Cardiac fibroblast (primary cell): ENCODE data around the gene BANF2.

ENCODE experiments used
- DNase-seq, 2 donors: peaks; one replicate each; pipeline versions ENCODE4 v3.0.0 to v3.0.0-alpha.2; 2010; ENCODE audit warnings: low read depth in 2 of 2
- H3K4me3 ChIP-seq, 2 donors: replicated peaks in 1 of 2; 1 replicate in 1 of 2; 2 replicates in 1 of 2; pipeline ENCODE4 v1.5.1; 2011; ENCODE audit warnings: low read depth in 2 of 2, low read length in 2 of 2, mild to moderate bottlenecking in 2 of 2, moderate library complexity in 1 of 2
- TF ChIP-seq, protein P1 (sequence below): IDR thresholded peaks from one replicate; pipeline ENCODE4 v1.5.1; 2011; ENCODE audit warnings: low read depth, mild to moderate bottlenecking, low read length, inconsistent platforms

Gene BANF2

DNA sequence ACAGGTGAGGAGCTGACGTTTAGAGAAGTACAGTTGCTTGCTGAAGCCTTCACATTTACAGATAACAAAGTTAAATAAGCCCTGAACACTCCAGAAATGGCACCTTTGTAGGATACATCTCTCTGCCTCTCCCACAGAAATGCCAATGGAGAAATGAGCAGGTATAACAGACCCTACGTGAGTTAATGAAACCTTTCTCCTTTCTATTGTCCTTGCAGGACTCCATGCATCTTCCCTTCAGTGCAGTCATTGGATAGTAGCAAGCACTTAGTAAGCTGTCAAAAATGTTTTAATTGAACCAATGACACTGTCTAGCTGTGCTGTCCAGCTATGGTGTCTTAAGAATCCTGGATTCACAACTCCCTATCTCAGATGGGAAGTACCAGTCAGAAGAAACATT is 9.6 kb upstream of the BANF2 start:
- TF ChIP-seq, protein P1, sequence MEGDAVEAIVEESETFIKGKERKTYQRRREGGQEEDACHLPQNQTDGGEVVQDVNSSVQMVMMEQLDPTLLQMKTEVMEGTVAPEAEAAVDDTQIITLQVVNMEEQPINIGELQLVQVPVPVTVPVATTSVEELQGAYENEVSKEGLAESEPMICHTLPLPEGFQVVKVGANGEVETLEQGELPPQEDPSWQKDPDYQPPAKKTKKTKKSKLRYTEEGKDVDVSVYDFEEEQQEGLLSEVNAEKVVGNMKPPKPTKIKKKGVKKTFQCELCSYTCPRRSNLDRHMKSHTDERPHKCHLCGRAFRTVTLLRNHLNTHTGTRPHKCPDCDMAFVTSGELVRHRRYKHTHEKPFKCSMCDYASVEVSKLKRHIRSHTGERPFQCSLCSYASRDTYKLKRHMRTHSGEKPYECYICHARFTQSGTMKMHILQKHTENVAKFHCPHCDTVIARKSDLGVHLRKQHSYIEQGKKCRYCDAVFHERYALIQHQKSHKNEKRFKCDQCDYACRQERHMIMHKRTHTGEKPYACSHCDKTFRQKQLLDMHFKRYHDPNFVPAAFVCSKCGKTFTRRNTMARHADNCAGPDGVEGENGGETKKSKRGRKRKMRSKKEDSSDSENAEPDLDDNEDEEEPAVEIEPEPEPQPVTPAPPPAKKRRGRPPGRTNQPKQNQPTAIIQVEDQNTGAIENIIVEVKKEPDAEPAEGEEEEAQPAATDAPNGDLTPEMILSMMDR: no peak
- no peak overlapping the region for H3K4me3 ChIP-seq
- DNase-seq: no peak

GRCh38 chr20:17691758-17692157 is 8.0 kb upstream of the BANF2 start:
- DNase-seq: no peak
- TF ChIP-seq, protein P1: no peak
- no peak overlapping the region for H3K4me3 ChIP-seq

DNA sequence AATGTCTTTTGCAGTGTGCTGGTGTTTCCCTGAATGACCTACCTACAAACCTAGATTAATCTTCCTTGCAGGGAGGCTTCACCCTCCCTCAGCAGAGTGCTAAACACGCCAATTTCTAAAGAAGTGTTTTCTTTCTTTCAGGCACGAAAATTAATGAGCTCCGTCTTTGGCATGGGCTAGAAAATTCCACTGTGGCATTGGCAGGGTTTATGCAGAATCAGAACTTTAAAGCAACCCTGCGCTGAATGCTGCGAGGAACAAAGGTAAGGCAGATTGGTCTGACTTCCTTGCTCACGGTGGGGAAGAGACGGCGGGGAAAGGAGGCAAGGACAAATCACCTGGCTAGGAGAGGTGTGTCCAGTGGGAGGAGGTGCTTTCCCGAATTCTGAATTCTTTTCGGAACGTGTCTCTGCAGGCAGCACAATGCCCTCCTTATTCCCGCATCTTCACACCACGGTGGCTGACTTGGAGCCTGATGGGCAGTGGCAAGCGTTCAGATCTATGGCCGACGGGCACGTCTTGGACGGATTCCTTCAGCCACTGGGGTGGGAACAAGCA is 6.2 kb upstream of the BANF2 start:
- H3K4me3 ChIP-seq: no peak overlapping the region
- TF ChIP-seq, protein P1: no peak
- no peak for DNase-seq

GRCh38 chr20:17694767-17695166 is 5.0 kb upstream of the BANF2 start:
- TF ChIP-seq, protein P1: no peak
- no peak overlapping the region for H3K4me3 ChIP-seq
- DNase-seq: no peak

GRCh38 chr20:17696287-17696686 is 3.5 kb upstream of the BANF2 start:
- no peak overlapping the region for H3K4me3 ChIP-seq
- no peak for DNase-seq
- TF ChIP-seq, protein P1: no peak

- DNase-seq: no peak
- TF ChIP-seq, protein P1: no peak
- H3K4me3 ChIP-seq: no peak overlapping the region
These were observed 2.6 kb upstream of the BANF2 start for GRCh38 chr20:17697171-17697570.

- no peak for DNase-seq
- TF ChIP-seq, protein P1: no peak
- no peak overlapping the region for H3K4me3 ChIP-seq
These were observed 1.4 kb upstream of the BANF2 start for GRCh38 chr20:17698384-17698783.
